ENCODE data around the gene SEC61A1. TPM values are rescaled to one million over a fixed set of nuclear protein-coding genes. Genes with fewer than 3 reads are reported as not detected.

The SEC61A1 gene
- total and polyA plus RNA-seq, 4 donors, result 80.4 to 295 (median 147) TPM

DNA sequence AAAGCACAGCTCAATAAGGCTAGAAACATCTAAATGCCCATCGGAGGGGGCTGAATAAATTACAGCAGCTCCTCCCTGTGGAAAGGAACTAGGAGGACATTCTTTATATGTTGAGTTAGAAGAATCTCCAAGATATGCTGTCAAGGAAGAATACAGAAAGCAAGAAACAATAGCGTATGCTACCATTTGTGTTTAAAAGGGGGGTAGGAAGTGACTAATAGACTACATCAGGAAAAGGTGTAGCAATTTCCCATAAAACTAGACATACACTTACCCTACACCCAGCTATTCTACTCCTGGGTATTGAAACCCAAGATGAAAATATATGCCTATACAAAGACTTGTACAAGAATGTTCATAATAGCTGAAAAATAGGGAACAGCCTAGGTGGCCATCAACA is 21.6 kb downstream of the SEC61A1 start:
- TF ChIP-seq EGR1 (IDR thresholded peaks at IDR 0.05; ENCODE audit: low read depth in 2 of 2), result no peak
- no peak for TF ChIP-seq JUND (IDR thresholded peaks at IDR 0.05)
- Histone ChIP-seq H3K4me1 (ENCODE audit: control insufficient read depth in 4 of 4, insufficient read depth in 4 of 4, low read length in 3 of 4) (peaks cover 11 to 80% (median 60%) of the 10 kb centered on the region in 4 donors), H3K27me3 (ENCODE audit: control insufficient read depth in 4 of 4, insufficient read depth in 4 of 4, low read length in 3 of 4) (no peaks in the 10 kb centered on the region)

DNA sequence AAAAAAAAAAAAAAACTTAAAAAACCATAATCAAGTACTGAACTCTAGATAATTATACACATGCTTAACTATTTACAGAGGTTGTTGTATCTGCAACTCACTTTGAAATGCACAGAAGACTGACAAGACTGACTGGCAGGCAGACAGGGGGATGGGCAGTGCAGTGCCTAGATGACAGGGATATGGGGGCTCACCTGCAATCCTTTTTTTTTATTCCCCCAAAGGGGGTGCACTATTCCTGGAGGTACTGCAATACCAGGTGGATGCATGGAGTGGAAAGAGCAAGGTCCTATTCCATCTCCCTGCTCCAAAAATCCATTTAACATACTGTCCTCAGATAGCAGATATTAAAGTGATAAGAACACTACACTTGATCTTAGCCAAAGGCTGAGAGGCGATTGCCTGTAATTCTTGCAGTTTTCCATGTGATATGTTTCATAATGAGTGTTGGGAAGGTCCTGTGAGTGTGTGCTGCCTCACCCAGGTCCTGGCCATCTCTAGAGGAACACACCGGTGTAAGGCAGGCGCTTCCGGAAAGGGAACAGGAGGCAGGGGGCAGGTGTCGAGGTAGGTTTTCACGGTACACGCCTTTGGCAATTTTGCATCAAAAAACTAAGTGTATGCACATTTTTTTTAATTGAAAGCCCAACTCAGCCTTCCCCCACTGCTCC is 22.7 kb downstream of the SEC61A1 start:
- H3K9me3 ChIP-seq (ENCODE audit: control insufficient read depth in 4 of 4, low read length in 3 of 4), result no peaks in the 10 kb centered on the region
- TF ChIP-seq HNF4A (conservative IDR thresholded peaks at IDR 0.05) (peak in 1 of 2 donors; percentile 4), NR2F2 (IDR thresholded peaks at IDR 0.05) (no peak), RXRA (IDR thresholded peaks at IDR 0.05) (peak in 1 of 2 donors; percentile 18)
- no peaks in the 10 kb centered on the region for H3K27me3 ChIP-seq (ENCODE audit: control insufficient read depth in 4 of 4, insufficient read depth in 4 of 4, low read length in 3 of 4)
- H3K4me3 ChIP-seq (ENCODE audit: low read depth in 1 of 3, low read length in 3 of 3), result peak overlapping the region in 1 of 3 donors; percentile 14
- no peak overlapping the region for H3K9ac ChIP-seq (ENCODE audit: low read depth in 1 of 2, low read length in 2 of 2)
- H3K27ac ChIP-seq (ENCODE audit: low read depth in 1 of 2, low read length in 2 of 2), result peak overlapping the region; percentile 2 to 56
- WGBS, result 10% methylated on average over 7 of the region's 7 CpGs
- DNase-seq (ENCODE audit: low spot score), result peak; percentile 26
- H3K4me1 ChIP-seq (ENCODE audit: control insufficient read depth in 4 of 4, insufficient read depth in 4 of 4, low read length in 3 of 4), result peaks cover 13 to 81% (median 61%) of the 10 kb centered on the region in 4 donors
- peaks cover 9 to 18% (median 10%) of the 10 kb centered on the region in 4 donors for H3K36me3 ChIP-seq (ENCODE audit: control insufficient read depth in 4 of 4, insufficient read depth in 3 of 4, low read depth in 1 of 4, low read length in 3 of 4)

More for the DNA sequence above, 21.6 kb downstream of the SEC61A1 start:
- Histone ChIP-seq H3K4me3 (ENCODE audit: low read depth in 1 of 3, low read length in 3 of 3) (no peak overlapping the region), H3K9ac (ENCODE audit: low read depth in 1 of 2, low read length in 2 of 2) (no peak overlapping the region), H3K27ac (ENCODE audit: low read depth in 1 of 2, low read length in 2 of 2) (no peak overlapping the region), H3K9me3 (ENCODE audit: control insufficient read depth in 4 of 4, low read length in 3 of 4) (no peaks in the 10 kb centered on the region), H3K36me3 (ENCODE audit: control insufficient read depth in 4 of 4, insufficient read depth in 3 of 4, low read depth in 1 of 4, low read length in 3 of 4) (peaks cover 13 to 29% (median 19%) of the 10 kb centered on the region in 4 donors)
- WGBS, result 86% methylated on average over 2 of the region's 2 CpGs
- no peak for DNase-seq (ENCODE audit: low spot score)

- TF ChIP-seq MAX (IDR thresholded peaks at IDR 0.05), result no peak
- TF ChIP-seq SP1 (IDR thresholded peaks at IDR 0.05), result peak; percentile 26
- peak; percentile 95 for TF ChIP-seq CTCF (IDR thresholded peaks at IDR 0.05; ENCODE audit: low read depth, low read length, missing input control)
- TF ChIP-seq RAD21 (IDR thresholded peaks at IDR 0.05), result peak; percentile 81 to 87
- TF ChIP-seq EGR1 (IDR thresholded peaks at IDR 0.05; ENCODE audit: low read depth in 2 of 2), result no peak
- no peak for TF ChIP-seq TAF1 (conservative IDR thresholded peaks at IDR 0.05)
- peak in 1 of 2 donors; percentile 5 for TF ChIP-seq RXRA (IDR thresholded peaks at IDR 0.05)
- H3K36me3 ChIP-seq (ENCODE audit: control insufficient read depth in 4 of 4, insufficient read depth in 3 of 4, low read depth in 1 of 4, low read length in 3 of 4), result peaks cover under 1 to 10% (median 5%) of the 10 kb centered on the region in 4 donors
- H3K9me3 ChIP-seq (ENCODE audit: control insufficient read depth in 4 of 4, low read length in 3 of 4), result no peaks in the 10 kb centered on the region
- WGBS, result 6% methylated on average over 78 of the region's 78 CpGs
- peaks cover 13 to 81% (median 64%) of the 10 kb centered on the region in 4 donors for H3K4me1 ChIP-seq (ENCODE audit: control insufficient read depth in 4 of 4, insufficient read depth in 4 of 4, low read length in 3 of 4)
- no peaks in the 10 kb centered on the region for H3K27me3 ChIP-seq (ENCODE audit: control insufficient read depth in 4 of 4, insufficient read depth in 4 of 4, low read length in 3 of 4)
- DNase-seq (ENCODE audit: low spot score), result peak; percentile 98
- peak overlapping the region in 1 of 2 donors; percentile 22 for H3K9ac ChIP-seq (ENCODE audit: low read depth in 1 of 2, low read length in 2 of 2)
- peak overlapping the region; percentile 56 to 70 for H3K27ac ChIP-seq (ENCODE audit: low read depth in 1 of 2, low read length in 2 of 2)
- H3K4me3 ChIP-seq (ENCODE audit: low read depth in 1 of 3, low read length in 3 of 3), result peak overlapping the region; percentile 4 to 40 (median 40)
Measured at GRCh38 chr3:128075522-128076482, 23.6 kb downstream of the SEC61A1 start.
